GM19238 (cell line): ENCODE data around the gene C1QTNF1.

ENCODE experiments used
- DNase-seq: peaks from one replicate; pipeline ENCODE4 v3.0.0; 2011; ENCODE audit warnings: low spot score; ENCODE audit not compliant: insufficient read length

C1QTNF1 gene

GRCh38 chr17:78992542-78993212, 31.3 kb upstream of the C1QTNF1 start:
- no peak for DNase-seq

GRCh38 chr17:78993241-78993956, 30.6 kb upstream of the C1QTNF1 start:
- peak; percentile 52 for DNase-seq

GRCh38 chr17:78993981-78994671, 29.8 kb upstream of the C1QTNF1 start:
- no peak for DNase-seq

GRCh38 chr17:78995022-78995760, 28.8 kb upstream of the C1QTNF1 start:
- DNase-seq, result no peak

GRCh38 chr17:78995761-78996451, 28.1 kb upstream of the C1QTNF1 start:
- no peak for DNase-seq

GRCh38 chr17:78996781-78997201, 27.2 kb upstream of the C1QTNF1 start:
- DNase-seq, result no peak

- no peak for DNase-seq
These were observed 26.7 kb upstream of the C1QTNF1 start for GRCh38 chr17:78997231-78997741.

GRCh38 chr17:78997881-78998280, 26.1 kb upstream of the C1QTNF1 start:
- DNase-seq, result no peak

GRCh38 chr17:78998311-78999055, 25.5 kb upstream of the C1QTNF1 start:
- DNase-seq, result no peak

- DNase-seq, result no peak
These were observed 24.8 kb upstream of the C1QTNF1 start for GRCh38 chr17:78999056-78999768.

- no peak for DNase-seq
These were observed 24.0 kb upstream of the C1QTNF1 start for GRCh38 chr17:78999947-79000395.

GRCh38 chr17:79000396-79001189, 23.4 kb upstream of the C1QTNF1 start:
- DNase-seq, result no peak

- DNase-seq, result no peak
These were observed 22.6 kb upstream of the C1QTNF1 start for GRCh38 chr17:79001190-79002020.

- DNase-seq, result no peak
These were observed 21.7 kb upstream of the C1QTNF1 start for GRCh38 chr17:79002291-79002690.

GRCh38 chr17:79002796-79003593, 21.0 kb upstream of the C1QTNF1 start:
- no peak for DNase-seq

GRCh38 chr17:79003661-79004411, 20.1 kb upstream of the C1QTNF1 start:
- DNase-seq, result no peak
